CD4-positive, CD25-positive, alpha-beta regulatory T cell (primary cell): ENCODE measurements around the gene MCRS1. TPM values are rescaled to one million over a fixed set of nuclear protein-coding genes. Genes with fewer than 3 reads are reported as not detected.
"Not testable (repeated sequence)": the region's sequence is repeated elsewhere in the genome, so short reads cannot be mapped to it uniquely, and the experiment has no call there.

Source experiments
- ATAC-seq, 2 donors: fragments of 150-1000 bp; cut with Tn5 transposase; one replicate each; pipeline ENCODE4 v1.10.0; 2021; ENCODE audit warnings: low read depth in 2 of 2, moderate number of reproducible peaks in 2 of 2, moderate library complexity in 1 of 2
- DNase-seq, 3 donors: peaks; one replicate each; pipeline versions ENCODE4 v3.0.0 to v3.0.0-alpha.2; 2012 to 2022; ENCODE audit warnings: mixed read lengths in 1 of 3
- H3K27ac ChIP-seq: one replicate; pipeline ENCODE4 v1.7.0; 2013; ENCODE audit warnings: mild to moderate bottlenecking, low read length; ENCODE audit not compliant: insufficient read depth, poor library complexity, severe bottlenecking
- H3K27me3 ChIP-seq: one replicate; pipeline ENCODE4 v1.7.0; 2013; ENCODE audit warnings: low read length; ENCODE audit not compliant: control insufficient read depth, insufficient read depth
- H3K36me3 ChIP-seq: one replicate; pipeline ENCODE4 v1.7.0; 2013; ENCODE audit warnings: mild to moderate bottlenecking, low read length, moderate library complexity; ENCODE audit not compliant: control insufficient read depth, insufficient read depth
- H3K4me1 ChIP-seq: 2 replicates; pipeline ENCODE4 v1.7.0; 2013; ENCODE audit warnings: mild to moderate bottlenecking, low read length; ENCODE audit not compliant: insufficient read depth, control insufficient read depth, poor library complexity, severe bottlenecking
- H3K4me3 ChIP-seq: one replicate; pipeline ENCODE4 v1.7.0; 2013; ENCODE audit warnings: low read depth, mild to moderate bottlenecking, low read length, moderate library complexity
- H3K9me3 ChIP-seq, 2 experiments: 1 replicate in 1 of 2; 2 replicates in 1 of 2; pipeline ENCODE4 v1.7.0; 2013; ENCODE audit warnings: low read length in 2 of 2, mild to moderate bottlenecking in 1 of 2, moderate library complexity in 1 of 2; ENCODE audit not compliant: control insufficient read depth in 2 of 2
- H3K27ac Mint-ChIP-seq, 3 donors: one replicate each; pipeline ENCODE4 v1.8.0; 2020 to 2022; ENCODE audit warnings: mild to moderate bottlenecking in 3 of 3, mixed read lengths in 3 of 3, moderate library complexity in 2 of 3
- H3K27me3 Mint-ChIP-seq: one replicate; pipeline ENCODE4 v1.8.0; 2022; ENCODE audit warnings: mild to moderate bottlenecking, mixed read lengths
- H3K36me3 Mint-ChIP-seq: one replicate; pipeline ENCODE4 v1.8.0; 2020; ENCODE audit warnings: mixed read lengths
- H3K4me1 Mint-ChIP-seq, 4 donors: one replicate each; pipeline ENCODE4 v1.8.0; 2020 to 2022; ENCODE audit warnings: mixed read lengths in 4 of 4, mild to moderate bottlenecking in 1 of 4
- H3K4me3 Mint-ChIP-seq, 4 donors: one replicate each; pipeline ENCODE4 v1.8.0; 2020 to 2022; ENCODE audit warnings: mild to moderate bottlenecking in 4 of 4, mixed read lengths in 4 of 4, moderate library complexity in 3 of 4
- H3K9me3 Mint-ChIP-seq, 7 donors: one replicate each; pipeline ENCODE4 v1.8.0; 2020 to 2022; ENCODE audit warnings: mixed read lengths in 7 of 7, mild to moderate bottlenecking in 3 of 7, moderate library complexity in 2 of 7
- polyA plus RNA-seq, 4 donors: library from polyadenylated mRNA; unstranded; fragments of 300-500 nt; fragmentation: Illumina TruSeq; gene quantifications; one replicate each; pipeline ENCODE4 v1.2.3, GENCODE V29; 2021
- total RNA-seq: library from RNA; stranded (reverse); gene quantifications from one replicate; pipeline ENCODE4 v1.2.3, GENCODE V29; 2022

MCRS1 gene
- total and polyA plus RNA-seq, 5 donors from 2014 or later, result 62.8 to 81.0 (median 72.7) TPM

- peaks cover 56% of the 10 kb centered on the region for H3K27me3 Mint-ChIP-seq
- no peaks in the 10 kb centered on the region for H3K9me3 ChIP-seq
- no peak overlapping the region for H3K27ac Mint-ChIP-seq
- no peaks in the 10 kb centered on the region for H3K36me3 ChIP-seq
- no peak overlapping the region for H3K27ac ChIP-seq
- peaks cover 3% of the 10 kb centered on the region for H3K27me3 ChIP-seq
- no peaks in the 10 kb centered on the region for H3K36me3 Mint-ChIP-seq
- peaks cover 27% of the 10 kb centered on the region for H3K4me1 ChIP-seq
- ATAC-seq (no peak), DNase-seq (no peak)
- H3K9me3 Mint-ChIP-seq, result peaks cover 0 to 2% (median 0%) of the 10 kb centered on the region in 7 donors
- H3K4me1 Mint-ChIP-seq, result peaks cover 0 to 30% (median 18%) of the 10 kb centered on the region in 4 donors
- peak overlapping the region; percentile 80 to 89 (median 86) for H3K4me3 Mint-ChIP-seq
- no peak overlapping the region for H3K4me3 ChIP-seq
Observed at GRCh38 chr12:49536526-49537071, 31.3 kb downstream of the MCRS1 start.

- Mint-ChIP-seq H3K9me3 (peaks cover 0 to 2% (median 0%) of the 10 kb centered on the region in 7 donors), H3K4me1 (peaks cover 0 to 25% (median 13%) of the 10 kb centered on the region in 4 donors), H3K4me3 (peak overlapping the region in 3 of 4 donors; percentile 38 to 53 (median 52)), H3K27me3 (peaks cover 50% of the 10 kb centered on the region), H3K36me3 (no peaks in the 10 kb centered on the region), H3K27ac (no peak overlapping the region)
- ATAC-seq, result no peak
- Histone ChIP-seq H3K4me1 (peaks cover 27% of the 10 kb centered on the region), H3K4me3 (no peak overlapping the region), H3K27ac (no peak overlapping the region), H3K27me3 (peaks cover 3% of the 10 kb centered on the region), H3K36me3 (no peaks in the 10 kb centered on the region), H3K9me3 (no peaks in the 10 kb centered on the region)
- DNase-seq, result no peak
Observed at GRCh38 chr12:49535921-49536525, 31.9 kb downstream of the MCRS1 start.

- Mint-ChIP-seq H3K4me1 (peaks cover 0 to 14% (median 5%) of the 10 kb centered on the region in 4 donors), H3K27me3 (peaks cover 39% of the 10 kb centered on the region), H3K36me3 (no peaks in the 10 kb centered on the region), H3K4me3 (peak overlapping the region in 1 of 4 donors; percentile 43), H3K27ac (no peak overlapping the region), H3K9me3 (no peaks in the 10 kb centered on the region)
- Histone ChIP-seq H3K27me3 (peaks cover 3% of the 10 kb centered on the region), H3K4me3 (no peak overlapping the region), H3K36me3 (no peaks in the 10 kb centered on the region), H3K4me1 (peaks cover 21% of the 10 kb centered on the region), H3K27ac (no peak overlapping the region), H3K9me3 (no peaks in the 10 kb centered on the region)
- no peak for ATAC-seq
- no peak for DNase-seq
Observed at GRCh38 chr12:49534731-49535278, 33.1 kb downstream of the MCRS1 start.

GRCh38 chr12:49534122-49534521 lies 33.8 kb downstream of the MCRS1 start:
- not testable (repeated sequence) for ATAC-seq, H3K9me3 ChIP-seq, H3K36me3 ChIP-seq, H3K36me3 Mint-ChIP-seq, H3K27me3 ChIP-seq, H3K27ac ChIP-seq, H3K9me3 Mint-ChIP-seq, H3K4me1 Mint-ChIP-seq, H3K4me3 ChIP-seq, DNase-seq, H3K27ac Mint-ChIP-seq
- Mint-ChIP-seq H3K4me3 (peak overlapping the region in 1 of 4 donors; percentile 47), H3K27me3 (peaks cover 34% of the 10 kb centered on the region)
- peaks cover 15% of the 10 kb centered on the region for H3K4me1 ChIP-seq

GRCh38 chr12:49533331-49533730 lies 34.6 kb downstream of the MCRS1 start:
- Histone ChIP-seq H3K27me3 (peaks cover 3% of the 10 kb centered on the region), H3K4me1 (peaks cover 11% of the 10 kb centered on the region), H3K4me3 (no peak overlapping the region), H3K9me3 (no peaks in the 10 kb centered on the region), H3K36me3 (no peaks in the 10 kb centered on the region), H3K27ac (no peak overlapping the region)
- DNase-seq (no peak), ATAC-seq (no peak)
- Mint-ChIP-seq H3K4me1 (peaks cover 0 to 10% (median 3%) of the 10 kb centered on the region in 4 donors), H3K36me3 (peaks cover 3% of the 10 kb centered on the region), H3K4me3 (peak overlapping the region in 1 of 4 donors; percentile 47), H3K27me3 (peaks cover 34% of the 10 kb centered on the region), H3K27ac (no peak overlapping the region), H3K9me3 (no peaks in the 10 kb centered on the region)

GRCh38 chr12:49531745-49532144 lies 36.2 kb downstream of the MCRS1 start:
- DNase-seq, result no peak
- H3K9me3 ChIP-seq, result no peaks in the 10 kb centered on the region
- H3K27ac ChIP-seq, result no peak overlapping the region
- Mint-ChIP-seq H3K27me3 (peaks cover 19% of the 10 kb centered on the region), H3K4me1 (peaks cover 0 to under 1% (median 0%) of the 10 kb centered on the region in 4 donors), H3K4me3 (no peak overlapping the region), H3K36me3 (peaks cover 3% of the 10 kb centered on the region), H3K27ac (no peak overlapping the region), H3K9me3 (no peaks in the 10 kb centered on the region)
- no peaks in the 10 kb centered on the region for H3K27me3 ChIP-seq
- no peak for ATAC-seq
- no peaks in the 10 kb centered on the region for H3K4me1 ChIP-seq
- no peak overlapping the region for H3K4me3 ChIP-seq
- no peaks in the 10 kb centered on the region for H3K36me3 ChIP-seq

- Histone ChIP-seq H3K27me3 (no peaks in the 10 kb centered on the region), H3K4me1 (no peaks in the 10 kb centered on the region), H3K36me3 (peaks cover 7% of the 10 kb centered on the region), H3K4me3 (no peak overlapping the region), H3K9me3 (no peaks in the 10 kb centered on the region), H3K27ac (no peak overlapping the region)
- Mint-ChIP-seq H3K27ac (no peak overlapping the region), H3K36me3 (peaks cover 21% of the 10 kb centered on the region), H3K27me3 (no peaks in the 10 kb centered on the region), H3K9me3 (no peaks in the 10 kb centered on the region), H3K4me1 (no peaks in the 10 kb centered on the region), H3K4me3 (no peak overlapping the region)
- DNase-seq, result no peak
- no peak for ATAC-seq
Observed at GRCh38 chr12:49529414-49529813, 38.5 kb downstream of the MCRS1 start.
